Endodermal cell (in vitro differentiated cells): Measurements from ENCODE around the gene ATXN2. TPM values are rescaled to one million over a fixed set of nuclear protein-coding genes. Genes with fewer than 3 reads are reported as not detected.
A peak's percentile ranks its signal among the peaks of the same experiment; 100 is the strongest.

Experiments
- DNase-seq: peaks from one replicate; pipeline ENCODE4 v3.0.0-alpha.2; 2017
- H3K27ac ChIP-seq: 2 replicates; pipeline ENCODE4 v1.5.1; 2013; ENCODE audit warnings: mild to moderate bottlenecking, low read depth, low read length, moderate library complexity
- H3K27me3 ChIP-seq: 2 replicates; pipeline ENCODE4 v1.6.1; 2013; ENCODE audit warnings: mild to moderate bottlenecking, low read length, moderate library complexity; ENCODE audit not compliant: insufficient read depth, control insufficient read depth, poor library complexity, severe bottlenecking
- H3K36me3 ChIP-seq: 2 replicates; pipeline ENCODE4 v1.7.0; 2013; ENCODE audit warnings: mild to moderate bottlenecking, low read length, moderate library complexity; ENCODE audit not compliant: control insufficient read depth, insufficient read depth
- H3K4me1 ChIP-seq: one replicate; pipeline ENCODE4 v1.7.0; 2013; ENCODE audit warnings: low read length; ENCODE audit not compliant: control insufficient read depth, insufficient read depth
- H3K4me3 ChIP-seq: 2 replicates; pipeline ENCODE4 v1.5.1; 2013; ENCODE audit warnings: mild to moderate bottlenecking, low read length, moderate library complexity
- H3K9ac ChIP-seq: 2 replicates; pipeline ENCODE4 v1.6.1; 2013; ENCODE audit warnings: mild to moderate bottlenecking, low read length, moderate library complexity; ENCODE audit not compliant: poor library complexity, severe bottlenecking; ENCODE audit errors: extremely low read depth
- H3K9me3 ChIP-seq: 2 replicates; pipeline ENCODE4 v1.6.1; 2013; ENCODE audit warnings: mild to moderate bottlenecking, low read length, moderate library complexity; ENCODE audit not compliant: control insufficient read depth
- H3K27ac Mint-ChIP-seq: 2 replicates; pipeline ENCODE4 v1.8.0; 2020; ENCODE audit warnings: mixed read lengths
- H3K27me3 Mint-ChIP-seq: 2 replicates; pipeline ENCODE4 v1.8.0; 2021; ENCODE audit warnings: mild to moderate bottlenecking, mixed read lengths; ENCODE audit not compliant: insufficient read depth
- H3K36me3 Mint-ChIP-seq: 2 replicates; pipeline ENCODE4 v1.8.0; 2020; ENCODE audit warnings: low read depth, mixed read lengths
- H3K4me1 Mint-ChIP-seq: 2 replicates; pipeline ENCODE4 v1.8.0; 2020; ENCODE audit warnings: mixed read lengths
- H3K4me3 Mint-ChIP-seq: 2 replicates; pipeline ENCODE4 v1.8.0; 2020; ENCODE audit warnings: mild to moderate bottlenecking, moderate library complexity, mixed read lengths
- H3K9me3 Mint-ChIP-seq: 2 replicates; pipeline ENCODE4 v1.8.0; 2020; ENCODE audit warnings: mild to moderate bottlenecking, mixed read lengths
- WGBS, 2 experiments: methylation state at CpG; one replicate each; pipeline versions ENCODE4 v1.1.5 to v1.1.7; 2013; ENCODE audit warnings: missing lambda C conversion rate in 2 of 2, mixed read lengths in 1 of 2; ENCODE audit not compliant: insufficient coverage in 1 of 2, insufficient read length in 1 of 2; 5-methylcytosine and 5-hydroxymethylcytosine counted together
- total RNA-seq, 2 donors: library from RNA; stranded (reverse); fragmentation: NEBNext Ultra II Directional in 1 of 2; extraction: Animal tissue kit (Norgen Biotek cat#: 25700) in 1 of 2; gene quantifications; 2 replicates in 1 of 2; 3 replicates in 1 of 2; pipeline ENCODE4 v1.2.1, GENCODE V29; 2021
- TF ChIP-seq, protein P1 (sequence below): fragments of 200-600 bp; sonication (generic); conservative IDR thresholded peaks from 2 replicates; pipeline ENCODE4 v1.5.0; 2021; ENCODE audit warnings: antibody characterized with exemption, mild to moderate bottlenecking

ATXN2 gene
- total RNA-seq, 2 donors from 2014 or later: 85.7 to 87.3 TPM

GRCh38 chr12:111469401-111469800 is 129.7 kb downstream of the ATXN2 start:
- Mint-ChIP-seq H3K27me3 (no peaks in the 10 kb centered on the region), H3K27ac (no peak overlapping the region), H3K4me3 (no peak overlapping the region), H3K9me3 (no peaks in the 10 kb centered on the region), H3K36me3 (peaks cover 63% of the 10 kb centered on the region), H3K4me1 (no peaks in the 10 kb centered on the region)
- no peaks in the 10 kb centered on the region for H3K9me3 ChIP-seq
- no peak overlapping the region for H3K27ac ChIP-seq
- H3K4me1 ChIP-seq: no peaks in the 10 kb centered on the region
- H3K36me3 ChIP-seq: peaks cover 64% of the 10 kb centered on the region
- TF ChIP-seq, protein P1, sequence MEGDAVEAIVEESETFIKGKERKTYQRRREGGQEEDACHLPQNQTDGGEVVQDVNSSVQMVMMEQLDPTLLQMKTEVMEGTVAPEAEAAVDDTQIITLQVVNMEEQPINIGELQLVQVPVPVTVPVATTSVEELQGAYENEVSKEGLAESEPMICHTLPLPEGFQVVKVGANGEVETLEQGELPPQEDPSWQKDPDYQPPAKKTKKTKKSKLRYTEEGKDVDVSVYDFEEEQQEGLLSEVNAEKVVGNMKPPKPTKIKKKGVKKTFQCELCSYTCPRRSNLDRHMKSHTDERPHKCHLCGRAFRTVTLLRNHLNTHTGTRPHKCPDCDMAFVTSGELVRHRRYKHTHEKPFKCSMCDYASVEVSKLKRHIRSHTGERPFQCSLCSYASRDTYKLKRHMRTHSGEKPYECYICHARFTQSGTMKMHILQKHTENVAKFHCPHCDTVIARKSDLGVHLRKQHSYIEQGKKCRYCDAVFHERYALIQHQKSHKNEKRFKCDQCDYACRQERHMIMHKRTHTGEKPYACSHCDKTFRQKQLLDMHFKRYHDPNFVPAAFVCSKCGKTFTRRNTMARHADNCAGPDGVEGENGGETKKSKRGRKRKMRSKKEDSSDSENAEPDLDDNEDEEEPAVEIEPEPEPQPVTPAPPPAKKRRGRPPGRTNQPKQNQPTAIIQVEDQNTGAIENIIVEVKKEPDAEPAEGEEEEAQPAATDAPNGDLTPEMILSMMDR: no peak
- no peak for DNase-seq
- no peak overlapping the region for H3K9ac ChIP-seq
- WGBS, 2 experiments: 100% methylated on average over 1 of the region's 2 CpGs; no CpG with 5 or more reads in 1 of the 2 experiments
- H3K27me3 ChIP-seq: no peaks in the 10 kb centered on the region
- H3K4me3 ChIP-seq: no peak overlapping the region

GRCh38 chr12:111467857-111468241 is 131.3 kb downstream of the ATXN2 start:
- no peak for DNase-seq
- TF ChIP-seq, protein P1: no peak
- no peaks in the 10 kb centered on the region for H3K27me3 Mint-ChIP-seq
- H3K4me1 Mint-ChIP-seq: no peaks in the 10 kb centered on the region
- H3K4me3 Mint-ChIP-seq: no peak overlapping the region
- H3K27ac ChIP-seq: no peak overlapping the region
- no peaks in the 10 kb centered on the region for H3K4me1 ChIP-seq
- peaks cover 63% of the 10 kb centered on the region for H3K36me3 Mint-ChIP-seq
- no peaks in the 10 kb centered on the region for H3K27me3 ChIP-seq
- peaks cover 70% of the 10 kb centered on the region for H3K36me3 ChIP-seq
- no peaks in the 10 kb centered on the region for H3K9me3 Mint-ChIP-seq
- no peak overlapping the region for H3K4me3 ChIP-seq
- H3K9me3 ChIP-seq: no peaks in the 10 kb centered on the region
- WGBS, 2 experiments: 95 to 100% methylated on average over 3 to 4 of the region's 4 CpGs
- H3K9ac ChIP-seq: no peak overlapping the region
- H3K27ac Mint-ChIP-seq: peak overlapping the region; percentile 61

GRCh38 chr12:111467092-111467856 is 131.8 kb downstream of the ATXN2 start:
- no peak for DNase-seq
- WGBS, 2 experiments: 97 to 100% methylated on average over 2 to 3 of the region's 3 CpGs

More at GRCh38 chr12:111467092-111467856, 131.8 kb downstream of the ATXN2 start:
- peaks cover 5% of the 10 kb centered on the region for H3K4me1 ChIP-seq
- no peak overlapping the region for H3K4me3 Mint-ChIP-seq
- H3K36me3 ChIP-seq: peaks cover 69% of the 10 kb centered on the region
- peak overlapping the region; percentile 61 for H3K27ac Mint-ChIP-seq
- H3K27ac ChIP-seq: no peak overlapping the region
- H3K4me3 ChIP-seq: no peak overlapping the region
- H3K4me1 Mint-ChIP-seq: peaks cover 5% of the 10 kb centered on the region
- H3K27me3 Mint-ChIP-seq: no peaks in the 10 kb centered on the region
- TF ChIP-seq, protein P1: no peak
- H3K36me3 Mint-ChIP-seq: peaks cover 63% of the 10 kb centered on the region
- no peaks in the 10 kb centered on the region for H3K9me3 ChIP-seq
- H3K9me3 Mint-ChIP-seq: no peaks in the 10 kb centered on the region
- no peak overlapping the region for H3K9ac ChIP-seq
- no peaks in the 10 kb centered on the region for H3K27me3 ChIP-seq
